HepG2 (cell line): ENCODE measurements around the gene OR6B1. TPM values are rescaled to one million over a fixed set of nuclear protein-coding genes. Genes with fewer than 3 reads are reported as not detected.

Experiments
- ATAC-seq: fragments of 200-7000 bp; cut with Tn5 transposase; 3 replicates; pipeline ENCODE4 v1.9.1; 2020; ENCODE audit warnings: mild to moderate bottlenecking, moderate library complexity
- BruUV-seq: library from RNA; stranded (reverse); fragments of 400-500 nt; replicated peaks from 2 replicates; lab custom pipeline; 2021; lab: Mats Ljungman, UMichigan
- CTCF ChIA-PET: fragments of 300-600 bp; formaldehyde crosslinking; extraction: SDS; loops from one replicate; lab custom pipeline; 2021; ENCODE audit warnings: low total read pairs, inconsistent platforms, low intra/inter-chr PET ratio; lab: Yijun Ruan, JAX
- POLR2A ChIA-PET: fragments of 350-600 bp; sonication (Branson Sonifier 250); formaldehyde crosslinking; loops from one replicate; lab custom pipeline; 2020; ENCODE audit warnings: antibody characterized with exemption, inconsistent platforms; lab: Yijun Ruan, JAX
- DNase-seq: peaks from one replicate; pipeline ENCODE4 v3.0.0-alpha.2; 2015; ENCODE audit warnings: low spot score
- FAIRE-seq: peaks from 3 replicates; lab custom pipeline; 2011; peaks lifted over from hg19 to GRCh38; lab: Jason Lieb, UNC
- H2AFZ ChIP-seq: one replicate; pipeline ENCODE4 v1.6.1; 2011; ENCODE audit warnings: low read length, inconsistent platforms
- H3K27ac ChIP-seq: fragments of 300-600 bp; 3 replicates; pipeline ENCODE4 v1.8.0; 2011; ENCODE audit warnings: mixed run types, mild to moderate bottlenecking, mixed read lengths, low read length, inconsistent platforms; ENCODE audit not compliant: insufficient read depth; ENCODE audit errors: extremely low read length
- H3K27me3 ChIP-seq, 2 experiments: fragments of 200-600 bp in 1 of 2; 2 replicates in 1 of 2; 3 replicates in 1 of 2; pipeline versions ENCODE4 v1.6.0 to v1.8.0; 2011; ENCODE audit warnings: low read length in 2 of 2, mild to moderate bottlenecking in 2 of 2, moderate library complexity in 2 of 2, inconsistent platforms in 1 of 2; ENCODE audit not compliant: insufficient read depth in 2 of 2, control insufficient read depth in 1 of 2
- H3K36me3 ChIP-seq, 2 experiments: fragments of 200-600 bp in 1 of 2; replicated peaks in 1 of 2; 2 replicates in 1 of 2; 3 replicates in 1 of 2; pipeline versions ENCODE4 v1.5.1 to v1.8.0; 2011; ENCODE audit warnings: low read length in 2 of 2, inconsistent platforms in 1 of 2; ENCODE audit not compliant: insufficient read depth in 2 of 2, control insufficient read depth in 1 of 2
- H3K4me1 ChIP-seq: 2 replicates; pipeline ENCODE4 v1.5.1; 2012; ENCODE audit warnings: low read length, inconsistent platforms; ENCODE audit not compliant: insufficient read depth
- H3K4me2 ChIP-seq: 2 replicates; pipeline ENCODE4 v1.6.0; 2011; ENCODE audit warnings: low read depth, low read length, inconsistent platforms
- H3K4me3 ChIP-seq, 3 experiments: fragments of 200-600 bp in 1 of 3; sonication (generic), shearing (Covaris generic) in 1 of 3; replicated peaks in 1 of 3; 2 replicates each; pipeline ENCODE4 v1.5.1; 2011 to 2016; ENCODE audit warnings: low read length in 3 of 3, inconsistent platforms in 2 of 3, low read depth in 2 of 3, mild to moderate bottlenecking in 2 of 3, control low read depth in 1 of 3, mixed read lengths in 1 of 3; ENCODE audit not compliant: insufficient read depth in 1 of 3
- H3K79me2 ChIP-seq: one replicate; pipeline ENCODE4 v1.6.1; 2011; ENCODE audit warnings: low read length, inconsistent platforms; ENCODE audit not compliant: insufficient read depth
- H3K9ac ChIP-seq: 2 replicates; pipeline ENCODE4 v1.6.0; 2011; ENCODE audit warnings: mild to moderate bottlenecking, low read depth, low read length, inconsistent platforms; ENCODE audit not compliant: insufficient read depth
- H3K9me3 ChIP-seq: 2 replicates; pipeline ENCODE4 v1.5.1; 2012; ENCODE audit warnings: mild to moderate bottlenecking, low read length
- H4K20me1 ChIP-seq: 2 replicates; pipeline ENCODE4 v1.6.0; 2011; ENCODE audit warnings: inconsistent platforms, mild to moderate bottlenecking, low read length, moderate library complexity; ENCODE audit not compliant: insufficient read depth
- DR1 ChIP-seq: sonication (generic); formaldehyde crosslinking; IDR thresholded peaks from 2 replicates; pipeline ENCODE4 v1.8.0; 2021; ENCODE audit warnings: mild to moderate bottlenecking, missing genetic modification reagents, inconsistent platforms
- KDM5A ChIP-seq: fragments of 200-600 bp; sonication (generic); IDR thresholded peaks from 2 replicates; pipeline ENCODE4 v1.7.0; 2018; ENCODE audit warnings: antibody characterized with exemption, mild to moderate bottlenecking, low read length, borderline replicate concordance
- MED1 ChIP-seq: sonication (generic); formaldehyde crosslinking; IDR thresholded peaks from 2 replicates; pipeline ENCODE4 v1.4.0; 2020; ENCODE audit warnings: missing genetic modification reagents
- MTERF4 ChIP-seq: sonication (generic); formaldehyde crosslinking; IDR thresholded peaks from 2 replicates; pipeline ENCODE4 v1.8.0; 2023; ENCODE audit warnings: mild to moderate bottlenecking, missing genetic modification reagents
- POLR2AphosphoS5 ChIP-seq: IDR thresholded peaks from 2 replicates; pipeline ENCODE4 v1.6.1; 2012; ENCODE audit warnings: low read depth, low read length
- SP4 ChIP-seq: sonication (generic); formaldehyde crosslinking; IDR thresholded peaks from 2 replicates; pipeline ENCODE4 v1.8.1; 2023; ENCODE audit warnings: mild to moderate bottlenecking, missing genetic modification reagents
- ZBTB2 ChIP-seq: sonication (generic); formaldehyde crosslinking; IDR thresholded peaks from 2 replicates; pipeline ENCODE4 v1.8.0; 2022; ENCODE audit warnings: low read depth, missing genetic modification reagents
- ZMYM2 ChIP-seq: sonication (generic); formaldehyde crosslinking; IDR thresholded peaks from 2 replicates; pipeline ENCODE4 v1.8.0; 2022; ENCODE audit warnings: mild to moderate bottlenecking, missing genetic modification reagents
- ZNF17 ChIP-seq: sonication (generic); formaldehyde crosslinking; IDR thresholded peaks from 2 replicates; pipeline ENCODE4 v1.5.0; 2020; ENCODE audit warnings: mild to moderate bottlenecking, missing genetic modification reagents
- ZNF207 ChIP-seq: fragments of 450-650 bp; IDR thresholded peaks from 2 replicates; pipeline ENCODE4 v1.6.1; 2016; ENCODE audit warnings: antibody characterized with exemption, borderline replicate concordance
- WGBS: methylation state at CpG from one replicate; pipeline ENCODE4 v1.1.6; 2017; ENCODE audit warnings: low lambda C conversion rate; 5-methylcytosine and 5-hydroxymethylcytosine counted together
- in situ Hi-C: cut with HindIII; loops from 2 replicates; pipeline ENCODE4 v1.10.0; 2017; ENCODE audit warnings: low pct_unique_long_range_greater_than_20kb; ENCODE audit not compliant: extremely low pct_ligation_motif_present
- intact Hi-C: fragments of 100-400 bp; cut with micrococcal nuclease; formaldehyde crosslinking; loops from one replicate; pipeline ENCODE4 v1.10.0; 2022; ENCODE audit not compliant: unreplicated experiment
- polyA plus RNA-seq, 8 experiments: library from polyadenylated mRNA; depleted of rRNA in 3 of 8; stranded (reverse) in 7 of 8; unstranded in 1 of 8; fragments of >200 nt; fragmentation: Illumina TruSeq in 4 of 8; extraction: Trizol in 4 of 8; gene quantifications; 2 replicates each; pipeline versions ENCODE4 v1.2.1 to v1.2.3, GENCODE V29; 2011 to 2016; ENCODE audit warnings: low read depth in 4 of 8, missing spikeins in 1 of 8, mixed read lengths in 1 of 8; ENCODE audit not compliant: insufficient read depth in 1 of 8
- total RNA-seq, 5 experiments: library from RNA; depleted of rRNA; stranded (reverse); fragments of >200 nt; fragmentation: Illumina TruSeq; extraction: Trizol; gene quantifications; 2 replicates each; pipeline ENCODE4 v1.2.3, GENCODE V29; 2016; ENCODE audit warnings: low read depth in 1 of 5
- TF ChIP-seq, protein P1 (sequence below): sonication (generic); formaldehyde crosslinking; IDR thresholded peaks from 2 replicates; pipeline ENCODE4 v1.4.0; 2020; ENCODE audit warnings: missing genetic modification reagents
- TF ChIP-seq, protein P2 (sequence below): IDR thresholded peaks from 2 replicates; pipeline ENCODE4 v1.6.1; 2016; ENCODE audit warnings: mild to moderate bottlenecking
- TF ChIP-seq, protein P3 (sequence below): sonication (generic); formaldehyde crosslinking; IDR thresholded peaks from 2 replicates; pipeline ENCODE4 v1.4.0; 2020; ENCODE audit warnings: mild to moderate bottlenecking, missing genetic modification reagents, borderline replicate concordance

Gene OR6B1
- total and polyA plus RNA-seq, 2 of the 13 experiments (the other 11 are each of a cell fraction or from before 2014, with no cell fraction given) = 0.18 TPM; not detected in 1

DNA sequence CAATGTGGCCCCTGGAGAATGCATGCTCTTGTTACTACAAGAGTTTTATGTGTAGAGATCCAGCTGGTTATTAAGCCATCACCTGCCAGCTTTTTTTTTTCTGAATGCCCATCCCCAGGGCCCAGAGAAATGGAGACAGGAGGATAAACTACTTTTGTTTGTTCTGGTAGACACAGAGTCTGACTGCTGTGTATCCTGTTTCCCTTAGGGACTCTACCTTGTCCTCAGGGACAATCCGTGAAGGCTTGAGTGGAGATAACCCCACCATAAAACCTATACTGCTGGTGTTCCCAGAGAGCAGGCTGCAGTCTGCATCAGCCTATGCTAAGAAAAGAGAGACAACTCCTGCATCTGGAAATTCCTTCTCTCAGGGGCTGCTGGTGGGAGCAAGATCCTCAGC lies 48.5 kb downstream of the OR6B1 start, which contains the start of gene OR2A5:
Gene OR2A5 (plus strand): TSS at position 301 of the 400 bp plus-strand sequence. CDS start 1,454 bp downstream, outside the sequence.
- no peak within 1 kb of the TSS for H2AFZ ChIP-seq
- POLR2A ChIA-PET = no interaction called here
- no peaks in the 10 kb centered on the region for H3K36me3 ChIP-seq
- no peaks in the 10 kb centered on the region for H4K20me1 ChIP-seq
- WGBS = 0% methylated on average over 1 of the region's 1 CpG
- no peaks in the 10 kb centered on the region for H3K79me2 ChIP-seq
- in situ Hi-C loops = no loop called here
- no peak within 1 kb of the TSS for H3K27ac ChIP-seq
- no peak within 1 kb of the TSS for H3K9ac ChIP-seq
- FAIRE-seq = no peak
- TF ChIP-seq, protein P1, sequence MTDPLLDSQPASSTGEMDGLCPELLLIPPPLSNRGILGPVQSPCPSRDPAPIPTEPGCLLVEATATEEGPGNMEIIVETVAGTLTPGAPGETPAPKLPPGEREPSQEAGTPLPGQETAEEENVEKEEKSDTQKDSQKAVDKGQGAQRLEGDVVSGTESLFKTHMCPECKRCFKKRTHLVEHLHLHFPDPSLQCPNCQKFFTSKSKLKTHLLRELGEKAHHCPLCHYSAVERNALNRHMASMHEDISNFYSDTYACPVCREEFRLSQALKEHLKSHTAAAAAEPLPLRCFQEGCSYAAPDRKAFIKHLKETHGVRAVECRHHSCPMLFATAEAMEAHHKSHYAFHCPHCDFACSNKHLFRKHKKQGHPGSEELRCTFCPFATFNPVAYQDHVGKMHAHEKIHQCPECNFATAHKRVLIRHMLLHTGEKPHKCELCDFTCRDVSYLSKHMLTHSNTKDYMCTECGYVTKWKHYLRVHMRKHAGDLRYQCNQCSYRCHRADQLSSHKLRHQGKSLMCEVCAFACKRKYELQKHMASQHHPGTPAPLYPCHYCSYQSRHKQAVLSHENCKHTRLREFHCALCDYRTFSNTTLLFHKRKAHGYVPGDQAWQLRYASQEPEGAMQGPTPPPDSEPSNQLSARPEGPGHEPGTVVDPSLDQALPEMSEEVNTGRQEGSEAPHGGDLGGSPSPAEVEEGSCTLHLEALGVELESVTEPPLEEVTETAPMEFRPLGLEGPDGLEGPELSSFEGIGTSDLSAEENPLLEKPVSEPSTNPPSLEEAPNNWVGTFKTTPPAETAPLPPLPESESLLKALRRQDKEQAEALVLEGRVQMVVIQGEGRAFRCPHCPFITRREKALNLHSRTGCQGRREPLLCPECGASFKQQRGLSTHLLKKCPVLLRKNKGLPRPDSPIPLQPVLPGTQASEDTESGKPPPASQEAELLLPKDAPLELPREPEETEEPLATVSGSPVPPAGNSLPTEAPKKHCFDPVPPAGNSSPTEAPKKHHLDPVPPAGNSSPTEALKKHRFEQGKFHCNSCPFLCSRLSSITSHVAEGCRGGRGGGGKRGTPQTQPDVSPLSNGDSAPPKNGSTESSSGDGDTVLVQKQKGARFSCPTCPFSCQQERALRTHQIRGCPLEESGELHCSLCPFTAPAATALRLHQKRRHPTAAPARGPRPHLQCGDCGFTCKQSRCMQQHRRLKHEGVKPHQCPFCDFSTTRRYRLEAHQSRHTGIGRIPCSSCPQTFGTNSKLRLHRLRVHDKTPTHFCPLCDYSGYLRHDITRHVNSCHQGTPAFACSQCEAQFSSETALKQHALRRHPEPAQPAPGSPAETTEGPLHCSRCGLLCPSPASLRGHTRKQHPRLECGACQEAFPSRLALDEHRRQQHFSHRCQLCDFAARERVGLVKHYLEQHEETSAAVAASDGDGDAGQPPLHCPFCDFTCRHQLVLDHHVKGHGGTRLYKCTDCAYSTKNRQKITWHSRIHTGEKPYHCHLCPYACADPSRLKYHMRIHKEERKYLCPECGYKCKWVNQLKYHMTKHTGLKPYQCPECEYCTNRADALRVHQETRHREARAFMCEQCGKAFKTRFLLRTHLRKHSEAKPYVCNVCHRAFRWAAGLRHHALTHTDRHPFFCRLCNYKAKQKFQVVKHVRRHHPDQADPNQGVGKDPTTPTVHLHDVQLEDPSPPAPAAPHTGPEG = no peak
- TF ChIP-seq ZNF17 (CRISPR knock-in tag) (no peak), ZMYM2 (CRISPR knock-in tag) (no peak), MTERF4 (CRISPR knock-in tag) (no peak), ZNF207 (no peak), ZBTB2 (CRISPR knock-in tag) (no peak), MED1 (CRISPR knock-in tag) (no peak), POLR2AphosphoS5 (no peak), KDM5A (no peak), DR1 (CRISPR knock-in tag) (no peak), SP4 (no peak)
- TF ChIP-seq, protein P2, sequence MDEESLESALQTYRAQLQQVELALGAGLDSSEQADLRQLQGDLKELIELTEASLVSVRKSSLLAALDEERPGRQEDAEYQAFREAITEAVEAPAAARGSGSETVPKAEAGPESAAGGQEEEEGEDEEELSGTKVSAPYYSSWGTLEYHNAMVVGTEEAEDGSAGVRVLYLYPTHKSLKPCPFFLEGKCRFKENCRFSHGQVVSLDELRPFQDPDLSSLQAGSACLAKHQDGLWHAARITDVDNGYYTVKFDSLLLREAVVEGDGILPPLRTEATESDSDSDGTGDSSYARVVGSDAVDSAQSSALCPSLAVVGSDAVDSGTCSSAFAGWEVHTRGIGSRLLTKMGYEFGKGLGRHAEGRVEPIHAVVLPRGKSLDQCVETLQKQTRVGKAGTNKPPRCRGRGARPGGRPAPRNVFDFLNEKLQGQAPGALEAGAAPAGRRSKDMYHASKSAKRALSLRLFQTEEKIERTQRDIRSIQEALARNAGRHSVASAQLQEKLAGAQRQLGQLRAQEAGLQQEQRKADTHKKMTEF (CRISPR knock-in tag) = no peak
- TF ChIP-seq, protein P3, sequence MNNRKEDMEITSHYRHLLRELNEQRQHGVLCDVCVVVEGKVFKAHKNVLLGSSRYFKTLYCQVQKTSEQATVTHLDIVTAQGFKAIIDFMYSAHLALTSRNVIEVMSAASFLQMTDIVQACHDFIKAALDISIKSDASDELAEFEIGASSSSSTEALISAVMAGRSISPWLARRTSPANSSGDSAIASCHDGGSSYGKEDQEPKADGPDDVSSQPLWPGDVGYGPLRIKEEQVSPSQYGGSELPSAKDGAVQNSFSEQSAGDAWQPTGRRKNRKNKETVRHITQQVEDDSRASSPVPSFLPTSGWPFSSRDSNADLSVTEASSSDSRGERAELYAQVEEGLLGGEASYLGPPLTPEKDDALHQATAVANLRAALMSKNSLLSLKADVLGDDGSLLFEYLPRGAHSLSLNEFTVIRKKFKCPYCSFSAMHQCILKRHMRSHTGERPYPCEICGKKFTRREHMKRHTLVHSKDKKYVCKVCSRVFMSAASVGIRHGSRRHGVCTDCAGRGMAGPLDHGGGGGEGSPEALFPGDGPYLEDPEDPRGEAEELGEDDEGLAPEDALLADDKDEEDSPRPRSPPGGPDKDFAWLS (CRISPR knock-in tag) = no peak
- TF ChIP-seq, all 625 proteins: peak for 0
- intact Hi-C loops = no loop called here
- Histone ChIP-seq H3K27me3 (peaks cover 0 to 3% of the 10 kb centered on the region in 2 experiments; a peak in 1 of 5 replicates), H3K9me3 (no peaks in the 10 kb centered on the region), H3K4me2 (no peak within 1 kb of the TSS), H3K4me1 (no peaks in the 10 kb centered on the region), H3K4me3 (no peak within 1 kb of the TSS)
- BruUV-seq = no TSS peak
- DNase-seq (no peak), ATAC-seq (no peak)
- CTCF ChIA-PET = no interaction called here
